Kidney epithelial cell (primary cell): ENCODE data around the gene CREBRF. TPM values are rescaled to one million over a fixed set of nuclear protein-coding genes. Genes with fewer than 3 reads are reported as not detected.

ENCODE experiments used
- DNase-seq: peaks from one replicate; pipeline ENCODE4 v3.0.0-alpha.2; 2010; ENCODE audit warnings: low read depth
- H3K27me3 ChIP-seq: 2 replicates; pipeline ENCODE4 v1.6.0; 2011; ENCODE audit warnings: low read length; ENCODE audit not compliant: control insufficient read depth, insufficient read depth
- H3K36me3 ChIP-seq: 2 replicates; pipeline ENCODE4 v1.5.1; 2011; ENCODE audit warnings: low read length; ENCODE audit not compliant: control insufficient read depth, insufficient read depth
- H3K4me3 ChIP-seq: 2 replicates; pipeline ENCODE4 v1.5.1; 2011; ENCODE audit warnings: low read depth, mild to moderate bottlenecking, control low read depth, low read length
- CTCF ChIP-seq: IDR thresholded peaks from 2 replicates; pipeline ENCODE4 v1.5.1; 2011; ENCODE audit warnings: mild to moderate bottlenecking, moderate library complexity, low read length, control low read depth, inconsistent platforms; ENCODE audit not compliant: insufficient read depth, poor library complexity, severe bottlenecking
- total RNA-seq: library from RNA; depleted of rRNA; stranded (reverse); fragments of >200 nt; gene quantifications from 2 replicates; pipeline ENCODE4 v1.2.3, GENCODE V29; 2015

The CREBRF gene
- total RNA-seq, 1 donor from 2014 or later: 11.4 TPM

GRCh38 chr5:173139631-173140030 is 83.5 kb downstream of the CREBRF start:
- Histone ChIP-seq H3K36me3 (no peaks in the 10 kb centered on the region), H3K4me3 (no peak overlapping the region), H3K27me3 (no peaks in the 10 kb centered on the region)
- TF ChIP-seq CTCF: no peak
- no peak for DNase-seq

- no peak for DNase-seq
- TF ChIP-seq CTCF: no peak
- Histone ChIP-seq H3K4me3 (no peak overlapping the region), H3K36me3 (no peaks in the 10 kb centered on the region), H3K27me3 (no peaks in the 10 kb centered on the region)
These were observed 84.6 kb downstream of the CREBRF start for GRCh38 chr5:173140769-173141168.

GRCh38 chr5:173143567-173143966 is 87.4 kb downstream of the CREBRF start:
- TF ChIP-seq CTCF: no peak
- H3K4me3 ChIP-seq: no peak overlapping the region
- DNase-seq: no peak
- no peaks in the 10 kb centered on the region for H3K27me3 ChIP-seq
- H3K36me3 ChIP-seq: no peaks in the 10 kb centered on the region

GRCh38 chr5:173144200-173145176 is 88.3 kb downstream of the CREBRF start, which contains the start of gene BNIP1:
Gene BNIP1, plus strand, starts transcription at chr5:173144531. Its CDS starts 15 bp downstream, at chr5:173144546.
- Histone ChIP-seq H3K36me3 (no peaks in the 10 kb centered on the region), H3K27me3 (no peaks in the 10 kb centered on the region), H3K4me3 (peak within 1 kb of the TSS; percentile 88)
- peak; percentile 74 for DNase-seq
- TF ChIP-seq CTCF: peak; percentile 99

GRCh38 chr5:173148354-173148753 is 92.2 kb downstream of the CREBRF start:
- DNase-seq: no peak
- Histone ChIP-seq H3K36me3 (no peaks in the 10 kb centered on the region), H3K4me3 (no peak overlapping the region), H3K27me3 (no peaks in the 10 kb centered on the region)
- TF ChIP-seq CTCF: no peak
